HG02840 (cell line): ENCODE data around the gene ZNF530.
A peak's percentile ranks its signal among the peaks of the same experiment; 100 is the strongest.

Source experiments
- ATAC-seq: cut with Tn5 transposase; IDR thresholded peaks from one replicate; pipeline ENCODE4 v1.9.1; 2021; ENCODE audit warnings: mild to moderate bottlenecking, moderate library complexity, moderate number of reproducible peaks; ENCODE audit not compliant: unreplicated experiment, low FRiP score

The ZNF530 gene

GRCh38 chr19:57599761-57600383 lies at the start of gene ZNF530:
ZNF530 (plus strand) TSS chr19:57599885; CDS start chr19:57604346, 4,461 bp downstream.
- peak; percentile 92 for ATAC-seq

DNA sequence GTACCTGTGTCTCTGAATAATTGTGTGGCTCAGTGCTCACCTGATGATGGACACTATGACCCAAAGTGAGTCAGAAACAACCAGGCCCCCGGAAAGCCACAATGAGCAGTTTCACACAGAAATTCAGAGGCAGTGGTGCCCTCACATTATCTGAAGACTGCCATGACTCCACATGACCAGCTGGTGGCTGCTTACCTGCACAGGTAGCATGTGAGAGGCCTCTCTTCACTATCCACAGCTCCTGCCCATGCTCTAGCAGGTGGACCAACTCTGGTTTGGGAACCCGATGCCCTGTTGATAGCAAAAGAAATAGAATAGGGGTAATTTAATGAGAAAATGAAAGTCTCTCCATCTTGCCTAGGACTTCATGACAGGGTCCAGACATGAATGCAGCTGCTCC lies 47.3 kb upstream of the ZNF530 start:
- ATAC-seq, result no peak

DNA sequence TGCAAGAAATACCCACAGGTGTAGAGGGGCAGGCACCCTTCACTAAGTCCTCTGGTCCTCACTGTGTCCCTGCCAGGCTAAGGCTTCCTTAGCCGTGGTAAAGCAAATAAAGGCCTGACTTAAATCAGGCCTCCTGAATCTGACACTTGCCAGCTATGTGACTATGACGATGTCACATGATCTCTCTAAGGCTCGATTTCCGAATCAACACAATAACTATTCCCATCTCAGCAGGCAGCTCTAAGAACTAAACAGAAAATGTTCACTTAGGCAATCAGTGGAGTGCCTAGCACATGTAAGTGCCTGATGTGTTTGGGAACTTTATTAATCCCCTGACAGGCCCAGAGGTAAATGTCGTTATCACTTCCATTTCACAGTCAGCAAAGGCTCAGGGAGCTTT lies 42.0 kb upstream of the ZNF530 start:
- ATAC-seq, result no peak

- no peak for ATAC-seq
These were observed 41.2 kb upstream of the ZNF530 start for GRCh38 chr19:57558525-57558924.

GRCh38 chr19:57559008-57559403 lies 40.7 kb upstream of the ZNF530 start:
- ATAC-seq, result peak; percentile 19

DNA sequence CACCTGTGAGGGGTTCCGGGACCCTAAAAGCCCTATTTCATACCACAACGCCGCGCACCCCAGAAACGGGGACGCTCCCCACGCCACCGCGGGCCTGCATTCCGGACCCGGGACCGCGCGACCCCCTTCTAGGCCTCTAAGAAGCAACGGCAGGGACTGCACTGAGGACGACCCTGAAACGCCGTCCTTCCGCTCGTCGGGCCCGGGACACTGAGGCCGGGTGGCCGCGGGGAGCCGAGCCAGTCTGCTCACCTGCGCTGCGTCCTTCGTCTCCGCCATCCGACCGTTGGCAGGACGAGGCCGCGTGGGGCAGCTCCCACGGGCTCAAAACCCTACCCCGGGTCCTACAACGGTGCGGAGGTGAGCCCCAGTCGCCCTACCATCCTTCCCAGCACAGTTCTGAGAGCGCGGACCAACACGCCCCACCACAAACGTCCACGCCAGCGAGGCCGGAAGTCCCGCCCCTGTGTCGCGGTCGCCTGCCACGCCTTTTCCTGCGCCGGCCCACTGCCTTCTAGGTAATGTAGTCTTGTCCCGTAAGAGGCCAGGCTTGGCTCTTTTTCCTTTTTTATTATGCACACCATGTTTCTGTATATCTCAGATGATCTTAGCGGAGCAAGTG lies 40.2 kb upstream of the ZNF530 start, which contains the start of gene ZNF550:
Gene ZNF550, minus strand, starts transcription at position 460 of the 622 bp plus-strand sequence. Its CDS starts 181 bp downstream, at position 279.
- peak; percentile 96 for ATAC-seq

DNA sequence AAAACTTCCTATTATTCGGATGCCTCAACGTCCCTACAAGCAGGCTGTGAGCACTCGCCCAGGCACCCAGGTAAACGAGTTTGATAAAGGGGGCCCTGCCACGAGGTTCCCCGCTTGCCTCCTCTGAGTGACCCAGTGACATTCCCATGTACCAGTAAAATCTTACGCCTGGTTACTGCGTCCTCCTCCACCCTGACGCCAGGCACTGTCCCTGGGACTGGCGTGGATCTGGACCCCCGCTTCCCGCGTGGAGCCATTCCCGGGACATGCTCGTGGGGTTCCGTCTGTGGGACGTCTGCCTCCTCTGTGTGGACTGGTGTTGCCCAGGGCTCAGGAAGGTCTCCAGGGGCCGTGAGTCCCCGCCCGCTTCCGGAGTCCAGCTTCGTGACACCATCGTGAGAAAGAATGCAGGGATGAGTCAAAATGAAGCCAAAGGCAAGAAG lies 39.6 kb upstream of the ZNF530 start:
- ATAC-seq, result peak; percentile 16

DNA sequence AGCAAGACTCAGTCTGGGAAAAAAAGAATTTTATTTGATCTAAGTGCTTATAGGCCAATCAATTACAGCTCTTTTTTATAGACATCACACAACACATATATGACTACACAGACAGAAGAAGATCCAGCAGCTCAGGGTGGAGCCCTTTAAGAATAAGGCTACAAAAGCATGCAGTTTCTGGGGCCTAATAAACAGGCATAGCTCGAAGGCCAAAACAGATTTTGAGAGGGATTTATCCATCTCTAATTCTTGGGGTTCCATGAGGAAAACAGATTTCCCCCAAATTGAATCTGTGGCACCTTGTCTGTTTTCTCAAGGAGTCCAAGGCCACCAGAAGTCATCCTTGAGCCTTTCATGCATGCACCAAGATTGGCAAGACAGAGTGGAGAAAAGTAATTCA lies 36.1 kb upstream of the ZNF530 start:
- no peak for ATAC-seq

DNA sequence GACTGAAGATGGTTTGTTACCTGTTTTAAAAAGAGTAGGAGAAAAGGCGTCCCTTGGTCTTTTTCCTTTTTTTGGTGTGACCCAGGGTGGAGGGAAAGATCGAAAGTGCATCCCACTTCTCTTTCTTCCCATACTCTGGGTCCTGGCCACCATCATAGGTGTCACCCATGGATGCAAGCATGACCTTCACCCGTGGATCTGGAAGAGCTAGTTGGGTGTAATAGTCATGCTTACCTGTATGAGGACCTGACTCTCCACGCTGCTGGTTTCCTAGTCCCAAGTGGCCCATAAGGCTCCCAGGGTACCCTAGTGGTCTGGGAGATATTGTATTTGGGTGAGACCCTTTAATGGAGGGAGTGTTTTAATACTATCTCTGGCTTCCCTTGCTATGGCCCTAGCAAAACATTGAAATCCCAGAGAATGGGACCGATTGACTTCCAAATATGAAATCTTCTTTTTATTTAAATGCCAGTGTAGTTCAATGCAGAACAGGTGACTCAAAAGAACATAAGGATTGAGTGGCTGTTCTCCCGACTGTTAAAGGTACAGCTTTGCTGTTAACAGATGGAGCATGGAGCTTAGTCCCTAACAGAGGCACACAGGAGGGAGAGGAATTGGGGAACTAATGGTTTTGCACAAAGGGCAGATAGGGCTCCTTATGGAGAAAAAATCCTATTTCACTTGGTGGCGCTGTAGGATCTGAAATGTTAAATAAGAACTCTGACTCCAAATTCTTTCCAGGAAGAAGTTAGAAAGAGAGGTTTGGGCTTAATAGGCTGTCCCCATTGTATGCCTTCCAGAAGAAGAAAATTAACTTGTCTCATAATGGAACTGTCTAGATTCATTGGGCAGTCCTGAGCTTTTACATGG lies 33.1 kb upstream of the ZNF530 start:
- ATAC-seq, result no peak

DNA sequence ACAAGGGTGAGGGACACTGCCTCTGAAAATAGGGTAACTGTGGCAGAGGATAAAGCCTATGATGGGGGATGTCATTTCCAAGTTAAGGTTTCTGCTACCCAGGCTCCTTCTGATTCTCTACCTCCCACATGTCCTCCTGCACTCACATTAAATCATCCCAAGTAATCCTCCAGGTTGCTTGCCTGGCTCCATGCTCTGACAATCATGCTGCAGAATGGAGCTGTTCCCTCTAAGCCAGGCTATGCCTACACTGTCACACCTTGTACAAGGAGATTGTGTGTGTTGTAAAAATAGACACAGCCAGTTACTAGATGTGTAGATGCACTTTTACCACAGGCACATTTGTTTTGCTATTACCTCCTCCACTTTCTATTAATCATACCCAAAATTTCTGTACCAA lies 29.0 kb upstream of the ZNF530 start:
- ATAC-seq, result no peak

DNA sequence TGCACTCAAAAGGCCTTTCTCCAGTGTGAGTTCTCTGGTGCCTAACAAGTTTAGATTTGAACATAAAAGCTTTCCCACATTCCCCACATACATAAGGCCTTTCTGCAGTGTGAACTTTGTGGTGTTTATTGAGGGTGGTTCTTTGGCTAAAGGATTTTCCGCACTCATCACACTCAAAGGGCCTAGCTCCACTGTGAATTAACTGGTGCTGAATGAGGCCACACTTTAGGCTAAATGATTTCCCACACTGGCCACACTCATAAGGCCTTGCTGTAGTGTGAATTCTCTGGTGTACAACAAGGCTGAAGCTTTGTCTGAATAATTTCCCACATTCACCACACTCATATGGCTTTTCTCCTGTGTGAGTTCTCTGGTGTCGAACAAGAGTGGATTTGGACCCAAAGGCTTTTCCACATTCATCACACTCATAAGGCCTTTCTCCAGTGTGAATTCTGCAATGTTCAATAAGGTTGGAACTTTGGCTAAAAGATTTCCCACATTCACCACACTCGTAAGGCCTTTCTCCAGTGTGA lies 27.2 kb upstream of the ZNF530 start:
- ATAC-seq, result no peak

GRCh38 chr19:57576661-57577060 lies 23.0 kb upstream of the ZNF530 start:
- no peak for ATAC-seq

DNA sequence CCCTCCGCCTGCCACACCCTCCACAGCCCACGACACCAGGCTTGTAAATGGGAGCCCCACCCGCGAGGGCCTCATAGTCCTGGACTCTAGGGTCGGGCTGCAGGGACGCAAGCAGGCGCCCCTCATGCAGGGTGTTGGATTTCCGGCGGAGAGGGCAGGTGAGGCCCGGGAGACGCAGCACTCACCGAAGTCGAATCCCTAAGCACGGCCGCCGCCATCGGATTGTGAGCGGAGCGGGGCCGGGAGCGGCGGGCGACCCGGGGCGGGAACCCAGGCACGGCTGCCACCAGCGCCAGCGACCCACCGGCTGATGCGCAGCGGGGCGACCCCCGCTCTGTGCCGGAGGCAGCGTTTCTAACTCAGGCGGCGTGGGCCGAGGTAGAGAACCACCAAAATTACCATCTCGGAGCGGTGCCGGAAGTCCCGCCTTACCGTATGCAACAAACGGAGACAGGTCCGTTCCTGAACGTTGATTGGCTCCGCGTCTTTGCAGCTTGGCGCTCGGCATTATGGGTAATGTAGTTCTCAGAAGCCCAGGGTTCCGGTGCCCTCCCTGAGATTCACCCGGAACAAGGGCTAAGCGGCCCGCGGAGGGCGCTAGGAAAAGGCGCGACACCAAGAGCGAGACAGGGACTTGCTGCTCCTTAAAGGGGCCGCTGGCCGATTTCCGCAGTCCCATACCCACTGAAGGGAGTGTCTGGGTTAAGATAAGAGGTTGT lies 21.0 kb upstream of the ZNF530 start, which contains the start of gene ZNF416:
Gene ZNF416, minus strand, starts transcription at position 425 of the 719 bp plus-strand sequence. Its CDS starts 207 bp downstream, at position 218.
- peak; percentile 90 for ATAC-seq

- ATAC-seq, result no peak
These were observed 16.6 kb upstream of the ZNF530 start for GRCh38 chr19:57583104-57583520.

DNA sequence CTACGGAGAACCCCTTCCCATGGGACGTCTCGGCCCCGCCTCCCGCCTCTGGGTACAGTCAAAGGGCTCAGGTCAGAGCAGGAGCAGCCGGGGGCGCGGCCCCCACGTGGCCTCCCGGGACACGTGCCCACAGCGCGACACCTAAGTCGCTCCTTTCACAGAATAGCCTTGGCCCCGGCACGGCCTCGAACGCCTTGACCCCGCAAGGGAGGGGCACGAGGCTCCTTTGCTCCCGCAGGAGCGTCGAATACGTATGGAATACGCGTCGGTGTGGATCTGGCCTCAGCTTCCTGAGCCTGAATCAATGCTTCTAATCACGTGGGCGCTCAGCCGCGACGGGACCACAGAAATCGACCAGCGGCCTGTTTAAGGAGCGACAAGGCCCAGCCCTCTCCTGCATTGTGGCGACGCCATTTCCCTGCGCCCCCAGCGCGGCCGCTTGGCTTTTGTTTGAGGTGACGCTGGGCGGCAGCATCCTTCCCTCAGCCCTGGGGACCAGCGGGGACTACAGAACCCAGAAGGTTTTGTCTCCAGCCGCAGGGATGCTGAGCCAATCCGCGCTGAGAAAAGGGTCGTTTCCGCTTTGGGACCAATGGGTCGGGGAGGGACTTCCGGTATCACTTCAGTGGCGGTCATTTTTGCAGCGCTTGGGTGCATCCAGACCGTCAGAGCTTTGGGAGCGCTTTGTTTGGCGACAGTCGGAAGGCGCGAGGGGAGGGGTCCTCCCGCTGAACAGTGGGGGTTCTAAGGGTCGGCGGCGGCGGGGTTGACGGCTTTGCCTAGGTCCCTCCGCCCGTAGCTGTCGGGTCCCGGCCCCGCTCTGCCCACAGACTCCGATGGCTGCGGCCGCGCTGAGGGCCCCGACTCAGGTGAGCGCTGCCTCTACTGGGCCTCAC lies 15.9 kb upstream of the ZNF530 start, which contains the start of gene ZIK1:
Gene ZIK1, plus strand, starts transcription at position 625 of the 896 bp plus-strand sequence. Its CDS starts 212 bp downstream, at position 837.
- ATAC-seq, result peak; percentile 81

GRCh38 chr19:57587529-57587928 lies 12.2 kb upstream of the ZNF530 start:
- no peak for ATAC-seq

DNA sequence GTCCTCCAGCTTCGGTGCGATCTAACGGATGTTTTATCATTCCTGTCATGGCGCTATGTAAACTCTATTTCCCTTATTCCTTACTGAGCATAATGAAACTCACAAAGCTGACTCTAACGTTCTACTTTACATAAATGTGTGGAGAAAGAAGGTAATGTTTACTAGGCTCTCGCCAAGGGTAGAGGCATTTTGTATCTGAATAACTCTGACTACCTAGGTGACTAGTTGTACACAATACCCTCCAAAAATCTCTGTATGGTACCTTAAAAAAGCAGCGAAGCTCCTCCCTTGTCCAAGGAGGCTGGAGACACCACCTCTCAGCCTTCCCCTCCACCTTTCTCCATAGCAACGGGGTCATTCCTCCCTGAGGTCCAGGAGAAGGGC lies 316 bp upstream of the ZNF530 start:
- no peak for ATAC-seq

DNA sequence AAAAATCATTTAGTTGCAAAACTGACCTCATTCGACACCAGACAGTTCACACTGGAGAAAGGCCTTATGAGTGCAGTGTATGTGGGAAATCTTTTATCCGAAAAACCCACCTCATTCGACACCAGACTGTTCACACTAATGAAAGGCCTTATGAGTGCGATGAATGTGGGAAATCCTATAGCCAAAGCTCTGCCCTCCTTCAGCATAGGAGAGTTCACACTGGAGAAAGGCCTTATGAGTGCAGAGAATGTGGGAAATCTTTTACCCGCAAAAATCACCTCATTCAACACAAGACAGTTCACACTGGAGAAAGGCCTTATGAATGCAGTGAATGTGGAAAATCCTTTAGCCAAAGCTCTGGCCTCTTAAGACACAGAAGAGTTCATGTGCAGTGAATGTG lies 7.2 kb downstream of the ZNF530 start:
- no peak for ATAC-seq

GRCh38 chr19:57611113-57611512 lies 11.4 kb downstream of the ZNF530 start:
- no peak for ATAC-seq
